Heart left ventricle (tissue), 16 donors: Measurements from ENCODE around the gene FOXC1. TPM values are rescaled to one million over a fixed set of nuclear protein-coding genes. Genes with fewer than 3 reads are reported as not detected.

Experiments
- ATAC-seq, 4 donors: fragments of 200-7000 bp; cut with Tn5 transposase; one replicate each; pipeline ENCODE4 v1.9.1; 2020 to 2022; ENCODE audit warnings: moderate library complexity in 4 of 4, mild to moderate bottlenecking in 3 of 4, moderate number of reproducible peaks in 1 of 4
- DNase-seq, 5 donors: peaks; one replicate each; pipeline ENCODE4 v3.0.0-alpha.2; 2020
- H3K27ac ChIP-seq, 12 donors: fragments of 200-600 bp; sonication (generic) in 4 of 12; one replicate each; pipeline versions ENCODE4 v1.5.0 to v1.8.0; 2016 to 2022; ENCODE audit warnings: mild to moderate bottlenecking in 2 of 12
- H3K27me3 ChIP-seq, 9 donors: fragments of 200-600 bp; sonication (generic) in 2 of 9; one replicate each; pipeline versions ENCODE4 v1.5.1 to v1.8.0; 2016 to 2022; ENCODE audit warnings: mild to moderate bottlenecking in 3 of 9
- H3K36me3 ChIP-seq, 9 donors: fragments of 200-600 bp; sonication (generic) in 2 of 9; one replicate each; pipeline versions ENCODE4 v1.5.0 to v1.8.0; 2018 to 2022; ENCODE audit warnings: mild to moderate bottlenecking in 2 of 9
- H3K4me1 ChIP-seq, 12 donors: fragments of 200-600 bp; sonication (generic) in 4 of 12; one replicate each; pipeline versions ENCODE4 v1.5.0 to v1.8.0; 2016 to 2022; ENCODE audit warnings: mild to moderate bottlenecking in 3 of 12
- H3K4me3 ChIP-seq, 12 donors: fragments of 200-600 bp; sonication (generic) in 4 of 12; one replicate each; pipeline versions ENCODE4 v1.5.0 to v1.8.0; 2017 to 2022; ENCODE audit warnings: mild to moderate bottlenecking in 9 of 12, moderate library complexity in 4 of 12
- H3K9me3 ChIP-seq, 12 donors: fragments of 200-600 bp; sonication (generic) in 4 of 12; one replicate each; pipeline versions ENCODE4 v1.5.0 to v1.8.0; 2016 to 2022; ENCODE audit warnings: mild to moderate bottlenecking in 1 of 12
- CTCF ChIP-seq, 12 donors: fragments of 200-600 bp; sonication (generic) in 4 of 12; IDR thresholded peaks; one replicate each; pipeline versions ENCODE4 v1.5.0 to v1.8.0; 2018 to 2022; ENCODE audit warnings: antibody characterized with exemption in 12 of 12, mild to moderate bottlenecking in 5 of 12
- POLR2A ChIP-seq, 2 donors: fragments of 450-650 bp; IDR thresholded peaks; one replicate each; pipeline ENCODE4 v1.6.1; 2017; ENCODE audit warnings: antibody characterized with exemption in 2 of 2, mild to moderate bottlenecking in 2 of 2, moderate library complexity in 2 of 2
- WGBS, 4 donors: extraction: QIAGEN DNeasy Blood & Tissue Kit in 2 of 4; methylation state at CpG; one replicate each; pipeline versions ENCODE4 v1.1.5 to v1.1.7; 2013 to 2018; 5-methylcytosine and 5-hydroxymethylcytosine counted together
- intact Hi-C, 10 donors: fragments of 100-400 bp; cut with DNase I; formaldehyde crosslinking; loops; one replicate each; pipeline versions ENCODE4 v1.11.1 to v1.14.2; 2022
- polyA plus RNA-seq, 2 donors: library from polyadenylated mRNA; stranded (reverse); fragments of 200-250 nt; gene quantifications; one replicate each; pipeline ENCODE4 v1.2.3, GENCODE V29; 2013
- total RNA-seq, 9 donors: library from RNA; depleted of rRNA in 2 of 9; stranded (reverse); fragments of >200 nt in 2 of 9; fragmentation: NEBNext Ultra II Directional in 3 of 9; extraction: Animal tissue kit (Norgen Biotek cat#: 25700) in 3 of 9; gene quantifications; one replicate each; pipeline versions ENCODE4 v1.1.0 to v1.2.4, GENCODE V29; 2016 to 2023
- donor health status: ischemic (EF 13 %, LVEDD 7.1; RV severe dilation, severe dysfunction).
- donor health status: healthy with polysubstance abuse.
- donor health status: DM: no; HTN: yes; CAD: no.
- donor health status: DM: no; HTN: no; CAD: no.
- donor health status: ischemic (EF 25% LVEDD 6.9; RV normal size, moderate dysfunction).
- donor health status: ischemic (EF 25% LVEDD 5.7; RV mildly dilated, moderate dysfunction).
- donor health status: healthy.
- donor health status: DM: yes; HTN: yes; CAD: no.
- donor health status: ischemic (EF 35%, LVEDD 5.7; RV mildly dilated, moderate dysfunction).
- donor health status: nonischemic (EF 11% LVEDD 7.7; RV severe dilation, severe dysfunction).
- donor health status: DM: yes; HTN: yes; CAD: no.
- donor health status: PGD.
- donor health status: ischemic (EF 29% LVEDD 5.4; RV normal size, mild dysfunction).
- donor health status: nonischemic (EF 23%, LVEDD 6.1; RV moderate dilation, normal function).

FOXC1 gene
- total and polyA plus RNA-seq, 11 donors = 1.8 to 6.3 (median 3.3) TPM

- no peak for DNase-seq
- 39 to 57% (median 52%) methylated on average over 42 to 60 of the region's 60 CpGs for WGBS, 4 donors
- Histone ChIP-seq H3K36me3 (no peaks in the 10 kb centered on the region), H3K4me3 (no peak overlapping the region), H3K9me3 (no peaks in the 10 kb centered on the region), H3K4me1 (peaks cover 0 to 20% (median 12%) of the 10 kb centered on the region in 12 donors), H3K27ac (no peak overlapping the region), H3K27me3 (peaks cover 17 to 72% (median 40%) of the 10 kb centered on the region in 9 donors)
- intact Hi-C loops = loop anchor here in 8 of 10 donors (2.0 to 10.0 kb wide), 11 partner anchors 433 to 1101 kb away; no protein-coding TSS in a partner anchor
- TF ChIP-seq POLR2A (IDR thresholded peaks at IDR 0.05) (no peak), CTCF (IDR thresholded peaks at IDR 0.05) (no peak)
- no peak for ATAC-seq
Observed at GRCh38 chr6:1601158-1602048, 8.3 kb upstream of the FOXC1 start.

- ATAC-seq = no peak
- DNase-seq = no peak
- no peak for TF ChIP-seq POLR2A (IDR thresholded peaks at IDR 0.05)
- no peak for TF ChIP-seq CTCF (IDR thresholded peaks at IDR 0.05)
- Histone ChIP-seq H3K4me1 (peaks cover 0 to 19% (median 11%) of the 10 kb centered on the region in 12 donors), H3K4me3 (no peak overlapping the region), H3K27ac (no peak overlapping the region), H3K36me3 (no peaks in the 10 kb centered on the region), H3K27me3 (peaks cover 25 to 80% (median 48%) of the 10 kb centered on the region in 9 donors), H3K9me3 (no peaks in the 10 kb centered on the region)
- intact Hi-C loops = loop anchor here in 8 of 10 donors (2.0 to 10.0 kb wide), 11 partner anchors 433 to 1100 kb away; no protein-coding TSS in a partner anchor
- 95 to 97% (median 95%) methylated on average over 10 of the region's 10 CpGs for WGBS, 4 donors
Observed at GRCh38 chr6:1602049-1602713, 7.5 kb upstream of the FOXC1 start.

- no peak overlapping the region for H3K4me3 ChIP-seq
- no peak for TF ChIP-seq CTCF (IDR thresholded peaks at IDR 0.05)
- TF ChIP-seq POLR2A (IDR thresholded peaks at IDR 0.05) = no peak
- H3K4me1 ChIP-seq = peaks cover 0 to 34% (median 11%) of the 10 kb centered on the region in 12 donors
- no peak overlapping the region for H3K27ac ChIP-seq
- intact Hi-C loops = loop anchor here (1.0 to 10.0 kb wide), 18 partner anchors 431 to 1099 kb away; no protein-coding TSS in a partner anchor
- H3K36me3 ChIP-seq = no peaks in the 10 kb centered on the region
- no peak for ATAC-seq
- no peaks in the 10 kb centered on the region for H3K9me3 ChIP-seq
- DNase-seq = no peak
- peaks cover 33 to 88% (median 64%) of the 10 kb centered on the region in 9 donors for H3K27me3 ChIP-seq
- WGBS, 4 donors = 79 to 87% (median 84%) methylated on average over 15 of the region's 15 CpGs
Observed at GRCh38 chr6:1603708-1604107, 6.0 kb upstream of the FOXC1 start.
